GM23338 (cell line): ENCODE results near the gene ZNF518A. TPM values are rescaled to one million over a fixed set of nuclear protein-coding genes. Genes with fewer than 3 reads are reported as not detected.

ENCODE experiments used
- ATAC-seq: fragments of 200-7000 bp; cut with Tn5 transposase; 3 replicates; pipeline ENCODE4 v1.9.1; 2020
- DNase-seq: peaks from one replicate; pipeline ENCODE4 v3.0.0-alpha.2; 2015; ENCODE audit warnings: low spot score
- H2AFZ ChIP-seq: fragments of 200-600 bp; sonication (generic); 2 replicates; pipeline ENCODE4 v1.8.0; 2016; ENCODE audit warnings: antibody characterized with exemption, mild to moderate bottlenecking, moderate library complexity
- H3F3A ChIP-seq: fragments of 200-600 bp; sonication (generic); replicated peaks from 2 replicates; pipeline ENCODE4 v1.8.0; 2017; ENCODE audit warnings: antibody characterized with exemption, mixed run types, low read depth
- H3K27ac ChIP-seq: fragments of 200-600 bp; sonication (generic); 2 replicates; pipeline ENCODE4 v1.6.1; 2016; ENCODE audit warnings: low read depth
- H3K27me3 ChIP-seq: fragments of 200-600 bp; sonication (generic); 2 replicates; pipeline ENCODE4 v1.8.0; 2016; ENCODE audit warnings: mild to moderate bottlenecking, mixed run types, moderate library complexity; ENCODE audit not compliant: insufficient read depth
- H3K36me3 ChIP-seq: fragments of 200-600 bp; sonication (generic); 2 replicates; pipeline ENCODE4 v1.8.0; 2016; ENCODE audit warnings: mild to moderate bottlenecking; ENCODE audit not compliant: insufficient read depth
- H3K4me1 ChIP-seq: fragments of 200-600 bp; sonication (generic); 2 replicates; pipeline ENCODE4 v1.8.0; 2016; ENCODE audit warnings: mild to moderate bottlenecking, moderate library complexity; ENCODE audit not compliant: insufficient read depth
- H3K4me2 ChIP-seq: fragments of 200-600 bp; sonication (generic); 2 replicates; pipeline ENCODE4 v1.7.1; 2017; ENCODE audit warnings: mixed run types
- H3K4me3 ChIP-seq: fragments of 200-600 bp; sonication (generic); 2 replicates; pipeline ENCODE4 v1.6.1; 2016; ENCODE audit warnings: mixed run types
- H3K79me2 ChIP-seq: fragments of 200-600 bp; sonication (generic); replicated peaks from 2 replicates; pipeline ENCODE4 v1.8.0; 2017; ENCODE audit warnings: mild to moderate bottlenecking; ENCODE audit not compliant: insufficient read depth
- H3K9me2 ChIP-seq: fragments of 200-600 bp; sonication (generic); 2 replicates; pipeline ENCODE4 v1.8.0; 2017; ENCODE audit not compliant: insufficient read depth
- H4K20me1 ChIP-seq: fragments of 200-600 bp; sonication (generic); replicated peaks from 2 replicates; pipeline ENCODE4 v1.8.0; 2017; ENCODE audit warnings: mild to moderate bottlenecking; ENCODE audit not compliant: insufficient read depth
- H3K27ac Mint-ChIP-seq: 2 replicates; pipeline ENCODE4 v1.8.0; 2020; ENCODE audit warnings: inconsistent platforms, mild to moderate bottlenecking, moderate library complexity, mixed read lengths
- H3K27me3 Mint-ChIP-seq: 3 replicates; pipeline ENCODE4 v1.8.0; 2022; ENCODE audit warnings: low read depth, mild to moderate bottlenecking, moderate library complexity, mixed read lengths, inconsistent platforms; ENCODE audit not compliant: insufficient read depth, poor library complexity
- H3K36me3 Mint-ChIP-seq: 3 replicates; pipeline ENCODE4 v1.8.0; 2021; ENCODE audit warnings: low read depth, mild to moderate bottlenecking, inconsistent platforms, moderate library complexity, mixed read lengths
- H3K4me1 Mint-ChIP-seq: 3 replicates; pipeline ENCODE4 v1.8.0; 2020; ENCODE audit warnings: mild to moderate bottlenecking, inconsistent platforms, mixed read lengths
- H3K4me3 Mint-ChIP-seq: 3 replicates; pipeline ENCODE4 v1.8.0; 2021; ENCODE audit warnings: moderate library complexity, mild to moderate bottlenecking, inconsistent platforms, mixed read lengths
- H3K9me3 Mint-ChIP-seq: 3 replicates; pipeline ENCODE4 v1.8.0; 2020; ENCODE audit warnings: moderate library complexity, mild to moderate bottlenecking, inconsistent platforms, mixed read lengths
- CTCF ChIP-seq, 2 experiments: fragments of 200-600 bp in 1 of 2; sonication (generic) in 1 of 2; conservative IDR thresholded peaks; 2 replicates each; pipeline versions ENCODE4 v1.5.1 to v1.6.1; 2016 to 2017; ENCODE audit warnings: antibody characterized with exemption in 2 of 2, low read depth in 2 of 2, mild to moderate bottlenecking in 2 of 2, moderate library complexity in 1 of 2
- ETS1 ChIP-seq: IDR thresholded peaks from 2 replicates; pipeline ENCODE4 v1.6.1; 2016; ENCODE audit warnings: antibody characterized with exemption
- EZH2 ChIP-seq: fragments of 200-600 bp; sonication (generic); IDR thresholded peaks from one replicate; pipeline ENCODE4 v1.8.0; 2017; ENCODE audit warnings: antibody characterized with exemption, mild to moderate bottlenecking, low read depth; ENCODE audit not compliant: unreplicated experiment
- EZH2phosphoT487 ChIP-seq: fragments of 200-600 bp; sonication (generic); IDR thresholded peaks from one replicate; pipeline ENCODE4 v1.8.1; 2018; ENCODE audit warnings: antibody characterized with exemption; ENCODE audit not compliant: unreplicated experiment
- JUNB ChIP-seq: IDR thresholded peaks from one replicate; pipeline ENCODE4 v1.6.1; 2016; ENCODE audit warnings: antibody characterized with exemption; ENCODE audit not compliant: unreplicated experiment
- NANOG ChIP-seq: IDR thresholded peaks from 2 replicates; pipeline ENCODE4 v1.6.1; 2016; ENCODE audit warnings: antibody characterized with exemption, borderline replicate concordance
- POLR2AphosphoS5 ChIP-seq: IDR thresholded peaks from 2 replicates; pipeline ENCODE4 v1.6.1; 2016; ENCODE audit warnings: antibody characterized with exemption, low read depth
- REST ChIP-seq: IDR thresholded peaks from one replicate; pipeline ENCODE4 v1.6.1; 2018; ENCODE audit warnings: antibody characterized with exemption; ENCODE audit not compliant: unreplicated experiment
- STAT1 ChIP-seq: IDR thresholded peaks from one replicate; pipeline ENCODE4 v1.6.1; 2016; ENCODE audit warnings: antibody characterized with exemption; ENCODE audit not compliant: unreplicated experiment
- ZNF114 ChIP-seq: fragments of 250-450 bp; sonication (Bioruptor Pico); IDR thresholded peaks from 2 replicates; pipeline ENCODE4 v1.5.0; 2020; ENCODE audit warnings: mild to moderate bottlenecking, moderate library complexity
- ZNF331 ChIP-seq: fragments of 250-450 bp; sonication (Bioruptor Pico); IDR thresholded peaks from 2 replicates; pipeline ENCODE4 v1.5.0; 2020; ENCODE audit warnings: low read depth, mild to moderate bottlenecking, moderate library complexity
- ZNF462 ChIP-seq: fragments of 250-450 bp; sonication (Bioruptor Pico); IDR thresholded peaks from 2 replicates; pipeline ENCODE4 v1.5.0; 2020; ENCODE audit warnings: mild to moderate bottlenecking, moderate library complexity
- polyA plus RNA-seq: library from polyadenylated mRNA; unstranded; fragments of >200 nt; fragmentation: Nextera tagmentation; extraction: Ambion mirVana; gene quantifications from 2 replicates; pipeline ENCODE4 v1.2.1, GENCODE V29; 2016
- total RNA-seq: library from RNA; depleted of rRNA; stranded (reverse); fragments of >200 nt; shearing (Covaris generic); gene quantifications from 2 replicates; pipeline ENCODE4 v1.2.3, GENCODE V29; 2014

ZNF518A gene
- total and polyA plus RNA-seq, 2 experiments from 2014 or later: 44.6 to 52.1 TPM

- H3K27me3 Mint-ChIP-seq: no peaks in the 10 kb centered on the region
- TF ChIP-seq NANOG (no peak), ZNF462 (no peak), REST (no peak), STAT1 (no peak), POLR2AphosphoS5 (no peak), ZNF331 (CRISPR knock-in tag) (no peak), EZH2 (no peak), CTCF (conservative IDR thresholded peaks at IDR 0.05; ENCODE audit: low read depth in 2 of 2) (no peak), JUNB (no peak), EZH2phosphoT487 (no peak), ETS1 (no peak), ZNF114 (CRISPR knock-in tag) (no peak)
- no peaks in the 10 kb centered on the region; the same call in 1 of the 2 replicates for H3K9me2 ChIP-seq
- H3K27me3 ChIP-seq: no peaks in the 10 kb centered on the region
- no peak overlapping the region for H3K4me3 ChIP-seq
- H3K79me2 ChIP-seq: no peaks in the 10 kb centered on the region
- 0 out of 2 replicates have a peak overlapping the region, but pooled peaks have one; percentile 27 for H3K27ac Mint-ChIP-seq
- H3K4me1 ChIP-seq: no peaks in the 10 kb centered on the region
- H3F3A ChIP-seq: no peaks in the 10 kb centered on the region
- peaks cover 16% of the 10 kb centered on the region for H3K36me3 Mint-ChIP-seq
- ATAC-seq (no peak), DNase-seq (no peak)
- H3K4me1 Mint-ChIP-seq: no peaks in the 10 kb centered on the region
- H3K9me3 Mint-ChIP-seq: peaks cover 18% of the 10 kb centered on the region; the same call in 2 of the 3 replicates
- H2AFZ ChIP-seq: no peak overlapping the region
- no peaks in the 10 kb centered on the region for H3K36me3 ChIP-seq
- H3K4me3 Mint-ChIP-seq: no peak overlapping the region
- H3K27ac ChIP-seq: no peak overlapping the region
- H4K20me1 ChIP-seq: no peaks in the 10 kb centered on the region
- no peak overlapping the region for H3K4me2 ChIP-seq
Observed at GRCh38 chr10:96165726-96166125, 35.6 kb downstream of the ZNF518A start.
